CD14-positive monocyte (primary cell): ENCODE results near the gene CORO2A. TPM values are rescaled to one million over a fixed set of nuclear protein-coding genes. Genes with fewer than 3 reads are reported as not detected.
A peak's percentile ranks its signal among the peaks of the same experiment; 100 is the strongest.

Experiments used
- DNase-seq, 3 donors: peaks; one replicate each; pipeline ENCODE4 v3.0.0-alpha.2; 2011 to 2022
- H2AFZ ChIP-seq: 2 replicates; pipeline ENCODE4 v1.6.0; 2012; ENCODE audit warnings: mild to moderate bottlenecking, low read depth, low read length, inconsistent platforms; ENCODE audit not compliant: insufficient read depth, poor library complexity, severe bottlenecking
- H3K27ac ChIP-seq, 2 donors: 1 replicate in 1 of 2; 2 replicates in 1 of 2; pipeline ENCODE4 v1.5.1; 2012 to 2013; ENCODE audit warnings: low read length in 2 of 2, control low read depth in 1 of 2, inconsistent platforms in 1 of 2, low read depth in 1 of 2, mild to moderate bottlenecking in 1 of 2
- H3K27me3 ChIP-seq, 2 donors: one replicate each; pipeline versions ENCODE4 v1.6.0 to v1.6.1; 2011 to 2013; ENCODE audit warnings: low read length in 2 of 2; ENCODE audit not compliant: control insufficient read depth in 2 of 2, insufficient read depth in 2 of 2
- H3K36me3 ChIP-seq, 2 donors: replicated peaks in 1 of 2; 1 replicate in 1 of 2; 2 replicates in 1 of 2; pipeline versions ENCODE4 v1.5.1 to v1.6.1; 2012 to 2013; ENCODE audit warnings: low read length in 2 of 2, control low read depth in 1 of 2, inconsistent platforms in 1 of 2, mild to moderate bottlenecking in 1 of 2; ENCODE audit not compliant: insufficient read depth in 2 of 2, control insufficient read depth in 1 of 2
- H3K4me1 ChIP-seq, 2 donors: 1 replicate in 1 of 2; 2 replicates in 1 of 2; pipeline versions ENCODE4 v1.5.1 to v1.6.1; 2012 to 2013; ENCODE audit warnings: low read length in 2 of 2, control low read depth in 1 of 2, inconsistent platforms in 1 of 2, mild to moderate bottlenecking in 1 of 2, moderate library complexity in 1 of 2; ENCODE audit not compliant: insufficient read depth in 2 of 2, control insufficient read depth in 1 of 2
- H3K4me2 ChIP-seq: replicated peaks from 2 replicates; pipeline ENCODE3; 2012; ENCODE audit warnings: low read length, moderate library complexity, mild to moderate bottlenecking; ENCODE audit not compliant: poor library complexity, severe bottlenecking; ENCODE audit errors: extremely low read depth
- H3K4me3 ChIP-seq, 3 experiments: fragments of 200-600 bp in 1 of 3; sonication (generic) in 1 of 3; replicated peaks in 1 of 3; 1 replicate in 2 of 3; 2 replicates in 1 of 3; pipeline ENCODE4 v1.5.1; 2011 to 2013; ENCODE audit warnings: low read length in 3 of 3, mild to moderate bottlenecking in 3 of 3, control low read depth in 2 of 3, low read depth in 2 of 3, inconsistent platforms in 1 of 3, moderate library complexity in 1 of 3
- H3K79me2 ChIP-seq: 2 replicates; pipeline ENCODE4 v1.6.0; 2012; ENCODE audit warnings: mild to moderate bottlenecking, control low read depth, inconsistent platforms, low read length, moderate library complexity; ENCODE audit not compliant: insufficient read depth
- H3K9ac ChIP-seq: 2 replicates; pipeline ENCODE4 v1.6.0; 2017; ENCODE audit warnings: low read length, mild to moderate bottlenecking; ENCODE audit not compliant: insufficient read depth, poor library complexity, severe bottlenecking
- H3K9me3 ChIP-seq, 2 donors: replicated peaks in 1 of 2; 1 replicate in 1 of 2; 2 replicates in 1 of 2; pipeline versions ENCODE4 v1.5.1 to v1.6.1; 2012 to 2013; ENCODE audit warnings: low read length in 2 of 2, control low read depth in 1 of 2; ENCODE audit not compliant: control insufficient read depth in 1 of 2, insufficient read depth in 1 of 2
- H4K20me1 ChIP-seq: 2 replicates; pipeline ENCODE4 v1.6.0; 2012; ENCODE audit warnings: mild to moderate bottlenecking, low read length, control low read depth, moderate library complexity; ENCODE audit not compliant: insufficient read depth
- H3K27ac Mint-ChIP-seq, 7 donors: one replicate each; pipeline ENCODE4 v1.8.0; 2020; ENCODE audit warnings: mild to moderate bottlenecking in 7 of 7, mixed read lengths in 7 of 7, moderate library complexity in 6 of 7, inconsistent platforms in 2 of 7
- H3K27me3 Mint-ChIP-seq, 3 donors: one replicate each; pipeline ENCODE4 v1.8.0; 2021 to 2022; ENCODE audit warnings: low read depth in 3 of 3, mild to moderate bottlenecking in 3 of 3, mixed read lengths in 3 of 3, moderate library complexity in 3 of 3, inconsistent platforms in 1 of 3
- H3K36me3 Mint-ChIP-seq, 2 donors: one replicate each; pipeline ENCODE4 v1.8.0; 2020; ENCODE audit warnings: mixed read lengths in 2 of 2, inconsistent platforms in 1 of 2, mild to moderate bottlenecking in 1 of 2
- H3K4me1 Mint-ChIP-seq: one replicate; pipeline ENCODE4 v1.8.0; 2020; ENCODE audit warnings: mild to moderate bottlenecking, mixed read lengths
- H3K4me3 Mint-ChIP-seq, 2 donors: one replicate each; pipeline ENCODE4 v1.8.0; 2020; ENCODE audit warnings: mild to moderate bottlenecking in 2 of 2, mixed read lengths in 2 of 2, moderate library complexity in 1 of 2
- H3K9me3 Mint-ChIP-seq, 7 donors: one replicate each; pipeline ENCODE4 v1.8.0; 2020 to 2022; ENCODE audit warnings: mixed read lengths in 7 of 7, mild to moderate bottlenecking in 6 of 7, moderate library complexity in 6 of 7, inconsistent platforms in 2 of 7
- WGBS: methylation state at CpG from one replicate; pipeline ENCODE4 v1.1.5; 2013; ENCODE audit warnings: missing lambda C conversion rate; ENCODE audit not compliant: insufficient coverage; 5-methylcytosine and 5-hydroxymethylcytosine counted together
- intact Hi-C, 2 donors: fragments of 100-400 bp; cut with micrococcal nuclease; formaldehyde crosslinking; loops; one replicate each; pipeline versions ENCODE4 v1.15.0 to v1.15.1; 2023
- polyA plus RNA-seq, 3 donors: library from polyadenylated mRNA; depleted of rRNA in 1 of 3; unstranded in 2 of 3; stranded (reverse) in 1 of 3; fragments of 300-500 nt in 2 of 3; fragments of >200 nt in 1 of 3; fragmentation: Illumina TruSeq in 2 of 3; gene quantifications; 1 replicate in 2 of 3; 2 replicates in 1 of 3; pipeline ENCODE4 v1.2.3, GENCODE V29; 2012 to 2021
- TF ChIP-seq, protein P1 (sequence below): fragments of 200-600 bp; IDR thresholded peaks from one replicate; pipeline ENCODE4 v1.8.0; 2022; ENCODE audit warnings: antibody characterized with exemption, mild to moderate bottlenecking

The CORO2A gene
- polyA plus RNA-seq, 3 donors: 1.2 to 3.5 (median 2.1) TPM

- no peak overlapping the region for H3K4me3 Mint-ChIP-seq
- peaks cover 93 to 99% of the 10 kb centered on the region in 2 donors for H3K36me3 ChIP-seq
- no peaks in the 10 kb centered on the region for H3K9me3 ChIP-seq
- peaks cover 0 to 2% (median 0%) of the 10 kb centered on the region in 7 donors for H3K9me3 Mint-ChIP-seq
- TF ChIP-seq, protein P1, sequence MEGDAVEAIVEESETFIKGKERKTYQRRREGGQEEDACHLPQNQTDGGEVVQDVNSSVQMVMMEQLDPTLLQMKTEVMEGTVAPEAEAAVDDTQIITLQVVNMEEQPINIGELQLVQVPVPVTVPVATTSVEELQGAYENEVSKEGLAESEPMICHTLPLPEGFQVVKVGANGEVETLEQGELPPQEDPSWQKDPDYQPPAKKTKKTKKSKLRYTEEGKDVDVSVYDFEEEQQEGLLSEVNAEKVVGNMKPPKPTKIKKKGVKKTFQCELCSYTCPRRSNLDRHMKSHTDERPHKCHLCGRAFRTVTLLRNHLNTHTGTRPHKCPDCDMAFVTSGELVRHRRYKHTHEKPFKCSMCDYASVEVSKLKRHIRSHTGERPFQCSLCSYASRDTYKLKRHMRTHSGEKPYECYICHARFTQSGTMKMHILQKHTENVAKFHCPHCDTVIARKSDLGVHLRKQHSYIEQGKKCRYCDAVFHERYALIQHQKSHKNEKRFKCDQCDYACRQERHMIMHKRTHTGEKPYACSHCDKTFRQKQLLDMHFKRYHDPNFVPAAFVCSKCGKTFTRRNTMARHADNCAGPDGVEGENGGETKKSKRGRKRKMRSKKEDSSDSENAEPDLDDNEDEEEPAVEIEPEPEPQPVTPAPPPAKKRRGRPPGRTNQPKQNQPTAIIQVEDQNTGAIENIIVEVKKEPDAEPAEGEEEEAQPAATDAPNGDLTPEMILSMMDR: no peak
- peak overlapping the region in 4 of 7 donors; percentile 23 to 74 (median 51) for H3K27ac Mint-ChIP-seq
- no peaks in the 10 kb centered on the region for H3K4me1 Mint-ChIP-seq
- no peaks in the 10 kb centered on the region for H3K4me1 ChIP-seq
- no peak overlapping the region for H2AFZ ChIP-seq
- peaks cover 28% of the 10 kb centered on the region for H3K79me2 ChIP-seq
- no peak overlapping the region for H3K4me2 ChIP-seq
- peak overlapping the region in 1 of 2 donors; percentile 26 for H3K27ac ChIP-seq
- DNase-seq: no peak
- H3K27me3 ChIP-seq: no peaks in the 10 kb centered on the region
- H4K20me1 ChIP-seq: peaks cover 82% of the 10 kb centered on the region
- no peaks in the 10 kb centered on the region for H3K27me3 Mint-ChIP-seq
- H3K36me3 Mint-ChIP-seq: peaks cover 87 to 95% of the 10 kb centered on the region in 2 donors
- 100% methylated on average over 3 of the region's 5 CpGs for WGBS
- H3K4me3 ChIP-seq: no peak overlapping the region
- no peak overlapping the region for H3K9ac ChIP-seq
- intact Hi-C loops: no loop called here
Measured at GRCh38 chr9:98215271-98215670, 22.8 kb upstream of the CORO2A start.

DNA sequence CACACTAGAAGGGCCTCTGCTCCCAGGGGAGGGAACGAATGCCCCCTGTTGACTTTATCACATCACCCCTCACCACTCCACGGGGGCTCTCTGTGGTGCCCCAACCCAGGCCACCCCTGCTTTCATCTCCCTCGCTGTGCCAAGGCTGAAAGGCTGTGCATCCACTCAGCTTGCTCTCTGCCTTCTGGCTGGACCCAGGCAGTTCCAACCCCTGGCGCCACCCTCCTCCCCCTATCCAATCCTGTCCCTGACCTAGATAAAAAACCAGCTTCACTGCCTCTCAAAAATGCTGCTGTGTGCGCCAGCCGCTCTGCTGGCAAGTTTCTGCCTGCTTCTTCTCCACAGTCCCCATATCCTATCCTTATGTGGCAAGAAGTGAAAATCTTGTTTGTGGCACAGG lies 22.4 kb upstream of the CORO2A start:
- H3K27ac Mint-ChIP-seq: peak overlapping the region in 4 of 7 donors; percentile 23 to 66 (median 45)

More for the DNA sequence above, 22.4 kb upstream of the CORO2A start:
- Histone ChIP-seq H2AFZ (no peak overlapping the region), H3K27me3 (no peaks in the 10 kb centered on the region), H3K9me3 (no peaks in the 10 kb centered on the region), H3K4me2 (no peak overlapping the region), H3K9ac (no peak overlapping the region), H3K4me1 (no peaks in the 10 kb centered on the region), H3K27ac (no peak overlapping the region), H4K20me1 (peaks cover 81% of the 10 kb centered on the region), H3K4me3 (no peak overlapping the region), H3K79me2 (peaks cover 28% of the 10 kb centered on the region), H3K36me3 (peaks cover 93 to 99% of the 10 kb centered on the region in 2 donors)
- no peak overlapping the region for H3K4me3 Mint-ChIP-seq
- no peaks in the 10 kb centered on the region for H3K27me3 Mint-ChIP-seq
- DNase-seq: no peak
- peaks cover 0 to 2% (median 0%) of the 10 kb centered on the region in 7 donors for H3K9me3 Mint-ChIP-seq
- TF ChIP-seq, protein P1: no peak
- intact Hi-C loops: no loop called here
- peaks cover 86 to 95% of the 10 kb centered on the region in 2 donors for H3K36me3 Mint-ChIP-seq
- H3K4me1 Mint-ChIP-seq: no peaks in the 10 kb centered on the region
- whole genome bisulfite sequencing: 85% methylated on average over 5 of the region's 6 CpGs
